K562 (cell line): ENCODE results near the gene LY6G6F. TPM values are rescaled to one million over a fixed set of nuclear protein-coding genes. Genes with fewer than 3 reads are reported as not detected.

ENCODE experiments used
- ATAC-seq: fragments of 200-7000 bp; cut with Tn5 transposase; 3 replicates; pipeline ENCODE4 v1.9.1; 2020; ENCODE audit warnings: moderate library complexity
- BruUV-seq: library from RNA; stranded (reverse); fragments of 400-500 nt; replicated peaks from 2 replicates; lab custom pipeline; 2021; lab: Mats Ljungman, UMichigan
- CTCF ChIA-PET: fragments of 300-600 bp; formaldehyde crosslinking; extraction: SDS; loops from one replicate; lab custom pipeline; 2021; ENCODE audit warnings: low intra/inter-chr PET ratio; lab: Yijun Ruan, JAX
- POLR2A ChIA-PET: fragments of 300-600, 350-650 bp; sonication (Branson Sonifier 250); formaldehyde crosslinking; extraction: SDS; loops from one replicate; lab custom pipeline; 2021; ENCODE audit warnings: antibody characterized with exemption, inconsistent platforms; lab: Yijun Ruan, JAX
- DNase-seq, 4 experiments: peaks; one replicate each; pipeline versions ENCODE4 v3.0.0 to v3.0.0-alpha.2; 2011 to 2018; ENCODE audit warnings: low spot score in 3 of 4, mixed read lengths in 3 of 4; ENCODE audit errors: extremely low read depth in 1 of 4
- FAIRE-seq: peaks from 2 replicates; lab custom pipeline; 2011; peaks lifted over from hg19 to GRCh38; lab: Jason Lieb, UNC
- H2AFZ ChIP-seq: 2 replicates; pipeline ENCODE4 v1.6.0; 2011; ENCODE audit warnings: low read depth, low read length, control low read depth, inconsistent platforms
- H3K27ac ChIP-seq: fragments of 200-600 bp; 3 replicates; pipeline ENCODE4 v1.8.0; 2011; ENCODE audit warnings: low read depth, mild to moderate bottlenecking, control low read depth, inconsistent platforms, low read length, moderate library complexity, mixed read lengths; ENCODE audit errors: extremely low read depth
- H3K27me3 ChIP-seq, 2 experiments: fragments of 300-600 bp in 1 of 2; 2 replicates in 1 of 2; 3 replicates in 1 of 2; pipeline versions ENCODE4 v1.6.0 to v1.8.0; 2011; ENCODE audit warnings: inconsistent platforms in 2 of 2, low read length in 2 of 2, mild to moderate bottlenecking in 1 of 2, mixed read lengths in 1 of 2, moderate library complexity in 1 of 2; ENCODE audit not compliant: control insufficient read depth in 2 of 2, insufficient read depth in 2 of 2
- H3K36me3 ChIP-seq: fragments of 300-600 bp; 3 replicates; pipeline ENCODE4 v1.8.0; 2011; ENCODE audit warnings: mild to moderate bottlenecking, low read length, inconsistent platforms; ENCODE audit not compliant: control insufficient read depth, insufficient read depth
- H3K4me1 ChIP-seq, 2 experiments: fragments of 200-600 bp in 1 of 2; replicated peaks in 1 of 2; 2 replicates in 1 of 2; 3 replicates in 1 of 2; pipeline versions ENCODE4 v1.5.1 to v1.8.0; 2011; ENCODE audit warnings: inconsistent platforms in 2 of 2, low read length in 2 of 2, mild to moderate bottlenecking in 1 of 2, mixed read lengths in 1 of 2, moderate library complexity in 1 of 2; ENCODE audit not compliant: control insufficient read depth in 2 of 2, insufficient read depth in 2 of 2
- H3K4me2 ChIP-seq: 2 replicates; pipeline ENCODE4 v1.6.1; 2011; ENCODE audit warnings: low read length, control low read depth, inconsistent platforms, mixed read lengths; ENCODE audit not compliant: insufficient read depth
- H3K4me3 ChIP-seq: fragments of 200-600 bp; sonication (generic), shearing (Covaris generic); 2 replicates; pipeline ENCODE4 v1.5.1; 2016; ENCODE audit warnings: control low read depth, inconsistent platforms
- H3K79me2 ChIP-seq: fragments of 200-600 bp; 3 replicates; pipeline ENCODE4 v1.8.0; 2011; ENCODE audit warnings: low read length, inconsistent platforms; ENCODE audit not compliant: control insufficient read depth, insufficient read depth
- H3K9ac ChIP-seq, 2 experiments: 2 replicates each; pipeline versions ENCODE4 v1.6.0 to v1.6.1; 2011; ENCODE audit warnings: low read depth in 2 of 2, low read length in 2 of 2, control low read depth in 1 of 2, inconsistent platforms in 1 of 2, mild to moderate bottlenecking in 1 of 2, mixed read lengths in 1 of 2; ENCODE audit not compliant: insufficient read depth in 1 of 2
- H3K9me1 ChIP-seq: one replicate; pipeline ENCODE4 v1.6.0; 2011; ENCODE audit warnings: inconsistent platforms, mild to moderate bottlenecking, low read length, moderate library complexity; ENCODE audit not compliant: control insufficient read depth, insufficient read depth
- H3K9me3 ChIP-seq: replicated peaks from 2 replicates; pipeline ENCODE4 v1.5.1; 2011; ENCODE audit warnings: low read depth, low read length, inconsistent platforms; ENCODE audit not compliant: control insufficient read depth, insufficient read depth
- H4K20me1 ChIP-seq: replicated peaks from 2 replicates; pipeline ENCODE4 v1.6.1; 2011; ENCODE audit warnings: low read length, inconsistent platforms, mixed read lengths; ENCODE audit not compliant: control insufficient read depth, insufficient read depth
- DDX20 ChIP-seq: fragments of 450-650 bp; IDR thresholded peaks from 2 replicates; pipeline ENCODE4 v1.6.1; 2016; ENCODE audit warnings: missing genetic modification characterization, low read depth, mild to moderate bottlenecking, missing compliant biosample characterization, moderate library complexity
- DNMT1 ChIP-seq: fragments of 450-650 bp; IDR thresholded peaks from 2 replicates; pipeline ENCODE4 v1.6.1; 2016; ENCODE audit warnings: antibody characterized with exemption, mild to moderate bottlenecking
- KDM2B ChIP-seq: fragments of 250-450 bp; sonication (Bioruptor Pico); IDR thresholded peaks from 2 replicates; pipeline ENCODE4 v1.8.0; 2021; ENCODE audit warnings: mild to moderate bottlenecking, moderate library complexity
- NR2F6 ChIP-seq: fragments of 450-650 bp; formaldehyde crosslinking; IDR thresholded peaks from 2 replicates; pipeline ENCODE4 v1.4.0; 2020; ENCODE audit warnings: mild to moderate bottlenecking
- ZBED1 ChIP-seq: IDR thresholded peaks from 2 replicates; pipeline ENCODE4 v1.6.1; 2014
- ZBTB17 ChIP-seq: fragments of 450-650 bp; formaldehyde crosslinking; IDR thresholded peaks from 2 replicates; pipeline ENCODE4 v1.4.0; 2020; ENCODE audit warnings: mild to moderate bottlenecking
- ZHX1 ChIP-seq: fragments of 150-350 bp; conservative IDR thresholded peaks from 2 replicates; pipeline ENCODE4 v1.6.1; 2014; ENCODE audit warnings: low read length
- WGBS: fragments of 100-300 bp; shearing (Covaris generic); methylation state at CpG from one replicate; pipeline ENCODE4 v1.1.6; 2016; ENCODE audit warnings: low coverage, mixed read lengths; ENCODE audit not compliant: insufficient coverage; ENCODE audit errors: missing lambda C conversion rate; 5-methylcytosine and 5-hydroxymethylcytosine counted together
- in situ Hi-C: fragments of 300-500 bp; cut with MboI; formaldehyde crosslinking; loops from 4 replicates; pipeline ENCODE4 v1.15.0; 2018; ENCODE audit warnings: inconsistent platforms, mixed read lengths
- intact Hi-C: fragments of 100-400 bp; cut with micrococcal nuclease; formaldehyde crosslinking; loops from 2 replicates; pipeline ENCODE4 v1.14.2; 2022
- polyA plus RNA-seq, 8 experiments: library from polyadenylated mRNA; depleted of rRNA in 4 of 8; stranded (reverse) in 5 of 8; unstranded in 3 of 8; fragments of >200 nt; fragmentation: Nextera tagmentation in 2 of 8; fragmentation: Illumina TruSeq in 1 of 8; extraction: Ambion mirVana in 2 of 8; extraction: Trizol in 1 of 8; gene quantifications; 2 replicates each; pipeline versions ENCODE4 v1.2.1 to v1.2.3, GENCODE V29; 2011 to 2014; ENCODE audit warnings: inconsistent platforms in 1 of 8, missing spikeins in 1 of 8
- total RNA-seq, 7 experiments: library from RNA; depleted of rRNA in 6 of 7; stranded (reverse); fragments of >200 nt in 6 of 7; fragmentation: Illumina TruSeq in 2 of 7; extraction: Trizol in 2 of 7; gene quantifications; 2 replicates each; pipeline versions ENCODE4 v1.2.1 to v1.2.3, GENCODE V29; 2011 to 2021; ENCODE audit warnings: low replicate concordance in 1 of 7

Gene LY6G6F
- total and polyA plus RNA-seq, 9 of the 15 experiments (the other 6 are each of a cell fraction or from before 2014, with no cell fraction given) = 0.14 to 0.50 (median 0.28) TPM; not detected in 2

DNA sequence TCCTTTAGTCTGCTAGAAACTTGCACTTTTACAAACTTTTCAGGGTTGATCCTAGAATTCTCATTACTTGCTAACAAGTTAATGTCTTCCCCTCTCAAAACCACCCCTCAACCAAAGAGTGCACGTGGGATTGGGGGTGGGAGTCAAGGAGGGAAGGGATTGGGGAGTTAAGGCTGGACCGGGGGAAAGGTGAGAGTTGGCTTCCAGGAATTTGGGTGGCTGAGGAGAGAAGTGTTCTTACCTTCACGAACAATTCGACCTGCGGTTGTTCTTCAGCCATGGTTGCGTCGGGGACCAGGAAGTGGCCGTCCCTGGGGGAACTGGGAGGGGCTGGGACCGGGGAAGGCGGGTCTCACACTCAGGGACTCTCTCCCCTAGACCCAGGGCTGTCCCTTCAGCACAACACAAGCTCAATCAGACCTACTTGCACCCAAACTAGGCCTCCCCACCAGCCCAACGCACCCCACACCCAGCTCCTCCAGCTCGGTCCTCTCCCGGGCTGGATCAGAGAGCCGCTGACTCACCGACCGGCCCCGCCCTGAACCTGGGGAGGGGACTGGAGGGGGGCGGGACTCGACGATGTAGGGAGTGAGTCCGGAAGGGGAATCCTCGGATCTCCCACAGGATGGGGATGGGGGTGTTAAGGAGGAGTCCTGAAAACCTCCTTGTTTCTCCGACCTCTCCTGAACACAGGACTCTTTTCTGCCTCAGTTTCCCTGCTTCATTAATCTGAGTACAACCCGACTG lies 29.5 kb downstream of the LY6G6F start, which contains the start of gene CLIC1:
CLIC1 (minus strand) TSS at position 510 of the 747 bp plus-strand sequence; CDS start at position 280, 230 bp downstream.
- ATAC-seq (peak; percentile 71), DNase-seq (peak; percentile 97 to 99 (median 98)), FAIRE-seq (peak; percentile 89)
- no peaks in the 10 kb centered on the region for H3K9me1 ChIP-seq
- intact Hi-C loops (loop anchor here (10.0 kb wide), 1 partner anchor 239 kb away; the partner anchor contains the start of gene DXO), in situ Hi-C loops (no loop called here)
- TSS peak; percentile 59 for BruUV-seq
- 1% methylated on average over 24 of the region's 24 CpGs for WGBS
- H2AFZ ChIP-seq = peak within 1 kb of the TSS; percentile 73
- H3K27ac ChIP-seq = peak within 1 kb of the TSS; percentile 95
- peak within 1 kb of the TSS; percentile 77 for H3K4me3 ChIP-seq
- ChIA-PET CTCF (no interaction called here), POLR2A (interaction anchor here (0.5 to 13.1 kb wide), 32 partner anchors 9 to 349 kb away, joined by 3 to 236 read pairs (median 6); partner anchors contain the start of genes ABHD16A, BAG6, C6orf47 and CSNK2B)
- H4K20me1 ChIP-seq = peaks cover 24% of the 10 kb centered on the region
- peaks cover 87% of the 10 kb centered on the region for H3K79me2 ChIP-seq
- H3K36me3 ChIP-seq = peaks cover 50% of the 10 kb centered on the region
- H3K27me3 ChIP-seq = no peaks in the 10 kb centered on the region
- H3K9ac ChIP-seq = peak within 1 kb of the TSS; percentile 99
- H3K4me1 ChIP-seq = peaks cover 46 to 54% of the 10 kb centered on the region in 2 experiments
- peak within 1 kb of the TSS; percentile 100 for H3K4me2 ChIP-seq
- no peaks in the 10 kb centered on the region for H3K9me3 ChIP-seq
- TF ChIP-seq KDM2B (CRISPR knock-in tag) (no peak), DNMT1 (peak; percentile 15; the same call in 1 of the 2 replicates), DDX20 (tag) (no peak), NR2F6 (CRISPR knock-in tag) (no peak), ZHX1 (peak; percentile 40; the same call in 1 of the 2 replicates), ZBED1 (no peak), ZBTB17 (CRISPR knock-in tag) (peak; percentile 78; the same call in 1 of the 2 replicates)
